CD4-positive, CD25-positive, alpha-beta regulatory T cell (primary cell): ENCODE data around the gene EBLN1. TPM values are rescaled to one million over a fixed set of nuclear protein-coding genes. Genes with fewer than 3 reads are reported as not detected.

Experiments
- ATAC-seq, 2 donors: fragments of 150-1000 bp; cut with Tn5 transposase; one replicate each; pipeline ENCODE4 v1.10.0; 2021; ENCODE audit warnings: low read depth in 2 of 2, moderate number of reproducible peaks in 2 of 2, moderate library complexity in 1 of 2
- DNase-seq, 3 donors: peaks; one replicate each; pipeline versions ENCODE4 v3.0.0 to v3.0.0-alpha.2; 2012 to 2022; ENCODE audit warnings: mixed read lengths in 1 of 3
- H3K27ac ChIP-seq: one replicate; pipeline ENCODE4 v1.7.0; 2013; ENCODE audit warnings: mild to moderate bottlenecking, low read length; ENCODE audit not compliant: insufficient read depth, poor library complexity, severe bottlenecking
- H3K27me3 ChIP-seq: one replicate; pipeline ENCODE4 v1.7.0; 2013; ENCODE audit warnings: low read length; ENCODE audit not compliant: control insufficient read depth, insufficient read depth
- H3K36me3 ChIP-seq: one replicate; pipeline ENCODE4 v1.7.0; 2013; ENCODE audit warnings: mild to moderate bottlenecking, low read length, moderate library complexity; ENCODE audit not compliant: control insufficient read depth, insufficient read depth
- H3K4me1 ChIP-seq: 2 replicates; pipeline ENCODE4 v1.7.0; 2013; ENCODE audit warnings: mild to moderate bottlenecking, low read length; ENCODE audit not compliant: insufficient read depth, control insufficient read depth, poor library complexity, severe bottlenecking
- H3K4me3 ChIP-seq: one replicate; pipeline ENCODE4 v1.7.0; 2013; ENCODE audit warnings: low read depth, mild to moderate bottlenecking, low read length, moderate library complexity
- H3K9me3 ChIP-seq, 2 experiments: 1 replicate in 1 of 2; 2 replicates in 1 of 2; pipeline ENCODE4 v1.7.0; 2013; ENCODE audit warnings: low read length in 2 of 2, mild to moderate bottlenecking in 1 of 2, moderate library complexity in 1 of 2; ENCODE audit not compliant: control insufficient read depth in 2 of 2
- H3K27ac Mint-ChIP-seq, 3 donors: one replicate each; pipeline ENCODE4 v1.8.0; 2020 to 2022; ENCODE audit warnings: mild to moderate bottlenecking in 3 of 3, mixed read lengths in 3 of 3, moderate library complexity in 2 of 3
- H3K27me3 Mint-ChIP-seq: one replicate; pipeline ENCODE4 v1.8.0; 2022; ENCODE audit warnings: mild to moderate bottlenecking, mixed read lengths
- H3K36me3 Mint-ChIP-seq: one replicate; pipeline ENCODE4 v1.8.0; 2020; ENCODE audit warnings: mixed read lengths
- H3K4me1 Mint-ChIP-seq, 4 donors: one replicate each; pipeline ENCODE4 v1.8.0; 2020 to 2022; ENCODE audit warnings: mixed read lengths in 4 of 4, mild to moderate bottlenecking in 1 of 4
- H3K4me3 Mint-ChIP-seq, 4 donors: one replicate each; pipeline ENCODE4 v1.8.0; 2020 to 2022; ENCODE audit warnings: mild to moderate bottlenecking in 4 of 4, mixed read lengths in 4 of 4, moderate library complexity in 3 of 4
- H3K9me3 Mint-ChIP-seq, 7 donors: one replicate each; pipeline ENCODE4 v1.8.0; 2020 to 2022; ENCODE audit warnings: mixed read lengths in 7 of 7, mild to moderate bottlenecking in 3 of 7, moderate library complexity in 2 of 7
- polyA plus RNA-seq, 4 donors: library from polyadenylated mRNA; unstranded; fragments of 300-500 nt; fragmentation: Illumina TruSeq; gene quantifications; one replicate each; pipeline ENCODE4 v1.2.3, GENCODE V29; 2021
- total RNA-seq: library from RNA; stranded (reverse); gene quantifications from one replicate; pipeline ENCODE4 v1.2.3, GENCODE V29; 2022

EBLN1 gene
- total and polyA plus RNA-seq, 5 donors from 2014 or later, result not detected

GRCh38 chr10:22183771-22184461 is 33.9 kb downstream of the EBLN1 start:
- Mint-ChIP-seq H3K36me3 (no peaks in the 10 kb centered on the region), H3K4me3 (no peak overlapping the region), H3K27ac (no peak overlapping the region), H3K9me3 (peaks cover 0 to 9% (median 4%) of the 10 kb centered on the region in 7 donors), H3K27me3 (peaks cover 32% of the 10 kb centered on the region), H3K4me1 (no peaks in the 10 kb centered on the region)
- peaks cover 0 to 3% of the 10 kb centered on the region in 2 experiments for H3K9me3 ChIP-seq
- DNase-seq (no peak), ATAC-seq (no peak)
- H3K4me1 ChIP-seq, result no peaks in the 10 kb centered on the region
- no peak overlapping the region for H3K4me3 ChIP-seq
- no peaks in the 10 kb centered on the region for H3K36me3 ChIP-seq
- peaks cover 10% of the 10 kb centered on the region for H3K27me3 ChIP-seq
- H3K27ac ChIP-seq, result no peak overlapping the region

GRCh38 chr10:22180724-22181123 is 37.1 kb downstream of the EBLN1 start:
- DNase-seq (no peak), ATAC-seq (no peak)
- no peak overlapping the region for H3K27ac Mint-ChIP-seq
- peaks cover 35% of the 10 kb centered on the region for H3K27me3 Mint-ChIP-seq
- no peaks in the 10 kb centered on the region for H3K36me3 Mint-ChIP-seq
- no peaks in the 10 kb centered on the region for H3K4me1 ChIP-seq
- peaks cover 0 to 3% of the 10 kb centered on the region in 2 experiments for H3K9me3 ChIP-seq
- H3K27ac ChIP-seq, result no peak overlapping the region
- no peak overlapping the region for H3K4me3 ChIP-seq
- H3K4me3 Mint-ChIP-seq, result no peak overlapping the region
- peaks cover 10% of the 10 kb centered on the region for H3K27me3 ChIP-seq
- H3K4me1 Mint-ChIP-seq, result no peaks in the 10 kb centered on the region
- H3K36me3 ChIP-seq, result no peaks in the 10 kb centered on the region
- H3K9me3 Mint-ChIP-seq, result peaks cover 0 to 9% (median 4%) of the 10 kb centered on the region in 7 donors

GRCh38 chr10:22174442-22174841 is 43.4 kb downstream of the EBLN1 start:
- Histone ChIP-seq H3K27ac (no peak overlapping the region), H3K4me1 (no peaks in the 10 kb centered on the region), H3K27me3 (peaks cover 14% of the 10 kb centered on the region), H3K4me3 (no peak overlapping the region), H3K9me3 (peaks cover 8 to 12% of the 10 kb centered on the region in 2 experiments), H3K36me3 (no peaks in the 10 kb centered on the region)
- ATAC-seq (no peak), DNase-seq (no peak)
- no peaks in the 10 kb centered on the region for H3K4me1 Mint-ChIP-seq
- no peak overlapping the region for H3K4me3 Mint-ChIP-seq
- H3K36me3 Mint-ChIP-seq, result no peaks in the 10 kb centered on the region
- peaks cover 1 to 10% (median 6%) of the 10 kb centered on the region in 7 donors for H3K9me3 Mint-ChIP-seq
- no peak overlapping the region for H3K27ac Mint-ChIP-seq
- peaks cover 50% of the 10 kb centered on the region for H3K27me3 Mint-ChIP-seq

GRCh38 chr10:22171131-22171530 is 46.7 kb downstream of the EBLN1 start:
- peaks cover 8 to 12% of the 10 kb centered on the region in 2 experiments for H3K9me3 ChIP-seq
- DNase-seq (no peak), ATAC-seq (no peak)
- H3K27me3 ChIP-seq, result peaks cover 12% of the 10 kb centered on the region
- Mint-ChIP-seq H3K4me3 (no peak overlapping the region), H3K9me3 (peaks cover 1 to 13% (median 5%) of the 10 kb centered on the region in 7 donors), H3K27me3 (peaks cover 52% of the 10 kb centered on the region), H3K27ac (no peak overlapping the region), H3K36me3 (no peaks in the 10 kb centered on the region), H3K4me1 (no peaks in the 10 kb centered on the region)
- H3K4me1 ChIP-seq, result no peaks in the 10 kb centered on the region
- no peak overlapping the region for H3K27ac ChIP-seq
- H3K4me3 ChIP-seq, result no peak overlapping the region
- no peaks in the 10 kb centered on the region for H3K36me3 ChIP-seq

GRCh38 chr10:22170582-22170981 is 47.2 kb downstream of the EBLN1 start:
- Histone ChIP-seq H3K36me3 (no peaks in the 10 kb centered on the region), H3K4me1 (no peaks in the 10 kb centered on the region), H3K27ac (no peak overlapping the region), H3K27me3 (peaks cover 11% of the 10 kb centered on the region), H3K9me3 (peaks cover 8 to 12% of the 10 kb centered on the region in 2 experiments), H3K4me3 (no peak overlapping the region)
- H3K36me3 Mint-ChIP-seq, result no peaks in the 10 kb centered on the region
- no peak for ATAC-seq
- H3K4me1 Mint-ChIP-seq, result no peaks in the 10 kb centered on the region
- H3K4me3 Mint-ChIP-seq, result no peak overlapping the region
- no peak overlapping the region for H3K27ac Mint-ChIP-seq
- H3K9me3 Mint-ChIP-seq, result peaks cover 1 to 13% (median 5%) of the 10 kb centered on the region in 7 donors
- H3K27me3 Mint-ChIP-seq, result peaks cover 47% of the 10 kb centered on the region
- no peak for DNase-seq

- H3K27ac ChIP-seq, result no peak overlapping the region
- ATAC-seq (no peak), DNase-seq (no peak)
- H3K36me3 ChIP-seq, result no peaks in the 10 kb centered on the region
- Mint-ChIP-seq H3K4me3 (no peak overlapping the region), H3K36me3 (no peaks in the 10 kb centered on the region), H3K27ac (no peak overlapping the region), H3K9me3 (peaks cover 0 to 8% (median 2%) of the 10 kb centered on the region in 7 donors), H3K4me1 (peaks cover 0 to 16% (median 4%) of the 10 kb centered on the region in 4 donors), H3K27me3 (peaks cover 5% of the 10 kb centered on the region)
- peaks cover 6% of the 10 kb centered on the region for H3K4me1 ChIP-seq
- no peaks in the 10 kb centered on the region for H3K27me3 ChIP-seq
- no peak overlapping the region for H3K4me3 ChIP-seq
- no peaks in the 10 kb centered on the region for H3K9me3 ChIP-seq
These were observed 57.8 kb downstream of the EBLN1 start for GRCh38 chr10:22159979-22160378.

GRCh38 chr10:22159180-22159579 is 58.6 kb downstream of the EBLN1 start:
- Histone ChIP-seq H3K27me3 (no peaks in the 10 kb centered on the region), H3K27ac (no peak overlapping the region), H3K4me3 (peak overlapping the region; percentile 50), H3K4me1 (peaks cover 6% of the 10 kb centered on the region), H3K36me3 (no peaks in the 10 kb centered on the region), H3K9me3 (no peaks in the 10 kb centered on the region)
- ATAC-seq (peak in 1 of 2 donors; percentile 28), DNase-seq (peak in 2 of 3 donors; percentile 2 to 26)
- Mint-ChIP-seq H3K4me1 (peaks cover 0 to 16% (median 4%) of the 10 kb centered on the region in 4 donors), H3K27me3 (peaks cover 5% of the 10 kb centered on the region), H3K4me3 (peak overlapping the region in 2 of 4 donors; percentile 54 to 80), H3K27ac (peak overlapping the region in 2 of 3 donors; percentile 72 to 77), H3K36me3 (no peaks in the 10 kb centered on the region), H3K9me3 (peaks cover 0 to 8% (median 2%) of the 10 kb centered on the region in 7 donors)
